ENCODE data around the gene SPACA6. TPM values are rescaled to one million over a fixed set of nuclear protein-coding genes. Genes with fewer than 3 reads are reported as not detected.

SPACA6 gene
- total RNA-seq, 1 experiment from 2014 or later: 13.3 TPM

- Mint-ChIP-seq H3K4me3 (no peak overlapping the region), H3K4me1 (no peaks in the 10 kb centered on the region), H3K27ac (no peak overlapping the region), H3K9me3 (peaks cover 32% of the 10 kb centered on the region), H3K36me3 (no peaks in the 10 kb centered on the region), H3K27me3 (ENCODE audit: low read depth) (peaks cover 8% of the 10 kb centered on the region)
- ATAC-seq (no peak), DNase-seq (ENCODE audit: low spot score) (no peak)
- ChIA-PET POLR2A (no interaction called here), CTCF (no interaction called here)
- TF ChIP-seq ARID4B (CRISPR knock-in tag; IDR thresholded peaks at IDR 0.05; ENCODE audit: borderline replicate concordance) (no peak), GTF2I (CRISPR knock-in tag; conservative IDR thresholded peaks at IDR 0.05) (no peak), ERG (CRISPR knock-in tag; IDR thresholded peaks at IDR 0.05) (no peak), ZNF671 (CRISPR knock-in tag; IDR thresholded peaks at IDR 0.05) (no peak), ZNF512 (CRISPR knock-in tag; IDR thresholded peaks at IDR 0.05; ENCODE audit: borderline replicate concordance) (no peak), TEAD1 (CRISPR knock-in tag; IDR thresholded peaks at IDR 0.05) (no peak), ZNF138 (CRISPR knock-in tag; conservative IDR thresholded peaks at IDR 0.05) (no peak), KAT7 (CRISPR knock-in tag; IDR thresholded peaks at IDR 0.05; ENCODE audit: borderline replicate concordance) (no peak), CTCF (IDR thresholded peaks at IDR 0.05) (no peak), ZMAT4 (CRISPR knock-in tag; IDR thresholded peaks at IDR 0.05) (no peak), NR3C1 (CRISPR knock-in tag; conservative IDR thresholded peaks at IDR 0.05; ENCODE audit: low read depth) (no peak), E2F4 (CRISPR knock-in tag; IDR thresholded peaks at IDR 0.05; ENCODE audit: borderline replicate concordance, low read depth) (no peak), PRDM15 (CRISPR knock-in tag; IDR thresholded peaks at IDR 0.05) (no peak), GABPB1 (CRISPR knock-in tag; IDR thresholded peaks at IDR 0.05) (no peak), AFF4 (CRISPR knock-in tag; IDR thresholded peaks at IDR 0.05; ENCODE audit: borderline replicate concordance) (no peak), FOXK1 (CRISPR knock-in tag; IDR thresholded peaks at IDR 0.05) (no peak), ELF4 (CRISPR knock-in tag; IDR thresholded peaks at IDR 0.05; ENCODE audit: low read depth) (no peak), ZNF263 (CRISPR knock-in tag; IDR thresholded peaks at IDR 0.05; ENCODE audit: low read depth) (no peak)
Measured at GRCh38 chr19:51754770-51755169, 61.6 kb downstream of the SPACA6 start.

Data from WTC11 (cell line).